Left kidney (tissue), 2 donors: ENCODE measurements around the gene MRPL21. TPM values are rescaled to one million over a fixed set of nuclear protein-coding genes. Genes with fewer than 3 reads are reported as not detected.

Experiments used
- DNase-seq: peaks from one replicate; pipeline ENCODE4 v3.0.0-alpha.2; 2013
- polyA plus RNA-seq: library from polyadenylated mRNA; unstranded; fragments of 120-200 nt; gene quantifications from one replicate; pipeline ENCODE4 v1.2.1, GENCODE V29; 2013; ENCODE audit not compliant: insufficient read length

MRPL21 gene
- polyA plus RNA-seq, 1 donor = 61.2 TPM

- DNase-seq = no peak
Measured at GRCh38 chr11:68936358-68936636, 32.7 kb upstream of the MRPL21 start.

- DNase-seq = no peak
Measured at GRCh38 chr11:68935516-68936357, 32.1 kb upstream of the MRPL21 start.

GRCh38 chr11:68935066-68935465 is 31.4 kb upstream of the MRPL21 start:
- DNase-seq = no peak

GRCh38 chr11:68934666-68935065 is 31.0 kb upstream of the MRPL21 start:
- DNase-seq = no peak

- no peak for DNase-seq
Measured at GRCh38 chr11:68934321-68934645, 30.7 kb upstream of the MRPL21 start.

GRCh38 chr11:68933605-68934320 is 30.1 kb upstream of the MRPL21 start:
- no peak for DNase-seq

GRCh38 chr11:68932933-68933577 is 29.4 kb upstream of the MRPL21 start:
- DNase-seq = no peak

GRCh38 chr11:68932358-68932757 is 28.7 kb upstream of the MRPL21 start:
- DNase-seq = no peak

- DNase-seq = no peak
Measured at GRCh38 chr11:68931911-68932310, 28.3 kb upstream of the MRPL21 start.

GRCh38 chr11:68930991-68931855 is 27.6 kb upstream of the MRPL21 start:
- DNase-seq = no peak

- DNase-seq = no peak
Measured at GRCh38 chr11:68929706-68930570, 26.3 kb upstream of the MRPL21 start.

- DNase-seq = no peak
Measured at GRCh38 chr11:68929135-68929534, 25.5 kb upstream of the MRPL21 start.

GRCh38 chr11:68928136-68928880 is 24.7 kb upstream of the MRPL21 start:
- no peak for DNase-seq

GRCh38 chr11:68927280-68928135 is 23.9 kb upstream of the MRPL21 start:
- no peak for DNase-seq

- DNase-seq = no peak
Measured at GRCh38 chr11:68925611-68926010, 22.0 kb upstream of the MRPL21 start.

GRCh38 chr11:68924073-68924925 is 20.7 kb upstream of the MRPL21 start:
- DNase-seq = no peak

GRCh38 chr11:68923614-68924013 is 20.0 kb upstream of the MRPL21 start:
- no peak for DNase-seq

- no peak for DNase-seq
Measured at GRCh38 chr11:68916439-68916838, 12.8 kb upstream of the MRPL21 start.

GRCh38 chr11:68914761-68915160 is 11.1 kb upstream of the MRPL21 start:
- no peak for DNase-seq
